GM19238 (cell line): ENCODE data around the gene ZNF292.
"Not testable (repeated sequence)": the region's sequence is repeated elsewhere in the genome, so short reads cannot be mapped to it uniquely, and the experiment has no call there.

Experiments used
- DNase-seq: peaks from one replicate; pipeline ENCODE4 v3.0.0; 2011; ENCODE audit warnings: low spot score; ENCODE audit not compliant: insufficient read length

Gene ZNF292

GRCh38 chr6:87212596-87212995 is 57.2 kb downstream of the ZNF292 start:
- no peak for DNase-seq

- DNase-seq = no peak
Measured at GRCh38 chr6:87213364-87213763, 58.0 kb downstream of the ZNF292 start.

- no peak for DNase-seq
Measured at GRCh38 chr6:87214831-87215230, 59.5 kb downstream of the ZNF292 start.

GRCh38 chr6:87220997-87221396 is 65.6 kb downstream of the ZNF292 start:
- DNase-seq = no peak

- DNase-seq = no peak
Measured at GRCh38 chr6:87222676-87223075, 67.3 kb downstream of the ZNF292 start.

- DNase-seq = no peak
Measured at GRCh38 chr6:87224971-87225370, 69.6 kb downstream of the ZNF292 start.

GRCh38 chr6:87225511-87225910 is 70.1 kb downstream of the ZNF292 start:
- DNase-seq = no peak

- DNase-seq = no peak
Measured at GRCh38 chr6:87225937-87226336, 70.6 kb downstream of the ZNF292 start.

GRCh38 chr6:87230801-87231200 is 75.4 kb downstream of the ZNF292 start:
- no peak for DNase-seq

- DNase-seq = no peak
Measured at GRCh38 chr6:87237804-87238203, 82.4 kb downstream of the ZNF292 start.

GRCh38 chr6:87239098-87239635 is 83.8 kb downstream of the ZNF292 start:
- not testable (repeated sequence) for DNase-seq

GRCh38 chr6:87241304-87241703 is 85.9 kb downstream of the ZNF292 start:
- DNase-seq = no peak

GRCh38 chr6:87242311-87242710 is 86.9 kb downstream of the ZNF292 start:
- DNase-seq = no peak

GRCh38 chr6:87243812-87244211 is 88.4 kb downstream of the ZNF292 start:
- no peak for DNase-seq

GRCh38 chr6:87244380-87244779 is 89.0 kb downstream of the ZNF292 start:
- no peak for DNase-seq

- no peak for DNase-seq
Measured at GRCh38 chr6:87250019-87250418, 94.7 kb downstream of the ZNF292 start.

- no peak for DNase-seq
Measured at GRCh38 chr6:87251225-87251624, 95.9 kb downstream of the ZNF292 start.

GRCh38 chr6:87251725-87252124 is 96.4 kb downstream of the ZNF292 start:
- DNase-seq = no peak

- no peak for DNase-seq
Measured at GRCh38 chr6:87257046-87257445, 101.7 kb downstream of the ZNF292 start.

GRCh38 chr6:87257565-87257964 is 102.2 kb downstream of the ZNF292 start:
- DNase-seq = no peak

- DNase-seq = no peak
Measured at GRCh38 chr6:87257975-87258374, 102.6 kb downstream of the ZNF292 start.

- no peak for DNase-seq
Measured at GRCh38 chr6:87259791-87260190, 104.4 kb downstream of the ZNF292 start.

GRCh38 chr6:87261534-87261933 is 106.2 kb downstream of the ZNF292 start:
- no peak for DNase-seq

GRCh38 chr6:87264481-87264880 is 109.1 kb downstream of the ZNF292 start:
- DNase-seq = no peak
